ENCODE measurements around the gene LACC1. TPM values are rescaled to one million over a fixed set of nuclear protein-coding genes. Genes with fewer than 3 reads are reported as not detected.

Gene LACC1
- total and polyA plus RNA-seq, 2 of the 8 experiments (the other 6 are each of a cell fraction or from before 2014, with no cell fraction given) = 0.57 to 3.6 TPM

GRCh38 chr13:43911871-43912270, 32.2 kb downstream of the LACC1 start:
- no peak overlapping the region for H2AFZ ChIP-seq (ENCODE audit: low read length)
- FAIRE-seq (no peak), DNase-seq (ENCODE audit: low read depth in 1 of 2, low spot score in 2 of 2) (no peak)
- H3K79me2 ChIP-seq (ENCODE audit: control insufficient read depth in 1 of 2, insufficient read depth in 2 of 2, low read length in 2 of 2) = no peaks in the 10 kb centered on the region
- H3K23me2 ChIP-seq (ENCODE audit: low read depth, low read length) = no peaks in the 10 kb centered on the region; the same call in 1 of the 2 replicates
- H2BK20ac ChIP-seq (ENCODE audit: low read length) = no peak overlapping the region
- H4K8ac ChIP-seq (ENCODE audit: extremely low read depth, insufficient read depth, low read length) = no peak overlapping the region
- H3K9me3 ChIP-seq (ENCODE audit: insufficient read depth in 2 of 2, low read depth in 1 of 2, low read length in 1 of 2) = no peaks in the 10 kb centered on the region
- no peak overlapping the region for H3K9ac ChIP-seq (replicated peaks in 1 of 4; ENCODE audit: extremely low read depth in 1 of 4, low read depth in 3 of 4, low read length in 3 of 4)
- H3K36me3 ChIP-seq (ENCODE audit: control insufficient read depth in 2 of 4, insufficient read depth in 4 of 4, low read length in 3 of 4) = no peaks in the 10 kb centered on the region
- no peak overlapping the region for H3K4ac ChIP-seq (replicated peaks; ENCODE audit: insufficient read length, low read depth, low read length)
- no peak overlapping the region for H2BK5ac ChIP-seq (ENCODE audit: low read depth, low read length)
- no peak overlapping the region for H3K27ac ChIP-seq (ENCODE audit: low read depth, low read length)
- H2BK12ac ChIP-seq (ENCODE audit: low read depth, low read length) = no peak overlapping the region
- no peak overlapping the region for H3K4me3 ChIP-seq (ENCODE audit: extremely low read depth in 1 of 4, insufficient read depth in 2 of 4, low read depth in 3 of 4, low read length in 4 of 4)
- 94% methylated on average over 3 of the region's 3 CpGs; no CpG with 5 or more reads in 1 of the 2 experiments for WGBS, 2 experiments (ENCODE audit: extremely low coverage in 1 of 2, insufficient coverage in 1 of 2, insufficient read length in 1 of 2, insufficient replicate concordance in 2 of 2, low coverage in 1 of 2, low lambda C conversion rate in 2 of 2, missing lambda C conversion rate in 1 of 2)
- ChIA-PET POLR2A (ENCODE audit: partially characterized antibody) (interaction anchor here (0.6 to 1.1 kb wide), 2 partner anchors 524 to 1415 kb away, joined by 3 read pairs; no protein-coding TSS in a partner anchor), CTCF (ENCODE audit: partially characterized antibody) (interaction anchor here (0.7 to 2.1 kb wide), 5 partner anchors 10 to 255 kb away, joined by 3 to 7 read pairs (median 4); no protein-coding TSS in a partner anchor)
- no peak overlapping the region for H3K14ac ChIP-seq (ENCODE audit: insufficient read length)
- no peaks in the 10 kb centered on the region for H3K27me3 ChIP-seq (replicated peaks in 1 of 4; ENCODE audit: control insufficient read depth in 3 of 4, extremely low read depth in 1 of 4, insufficient read depth in 3 of 4, low read length in 3 of 4)
- no peaks in the 10 kb centered on the region for H3K79me1 ChIP-seq (ENCODE audit: low read depth, low read length)
- H2BK15ac ChIP-seq (ENCODE audit: low read length) = no peak overlapping the region
- H3K23ac ChIP-seq (ENCODE audit: insufficient read length) = no peak overlapping the region
- no peaks in the 10 kb centered on the region for H4K20me1 ChIP-seq (replicated peaks in 1 of 2; ENCODE audit: control insufficient read depth in 1 of 2, insufficient read depth in 2 of 2, low read length in 2 of 2)
- H3K56ac ChIP-seq (replicated peaks; ENCODE audit: insufficient read length, low read depth, low read length) = no peak overlapping the region
- no peak overlapping the region for H3K4me2 ChIP-seq (ENCODE audit: insufficient read depth in 1 of 2, low read depth in 2 of 2, low read length in 2 of 2)
- H3K18ac ChIP-seq (ENCODE audit: extremely low read depth, low read length) = no peak overlapping the region
- H3K4me1 ChIP-seq (replicated peaks in 1 of 4; ENCODE audit: control insufficient read depth in 3 of 4, insufficient read depth in 4 of 4, low read length in 3 of 4) = no peaks in the 10 kb centered on the region
- no peak overlapping the region for H2AK5ac ChIP-seq (ENCODE audit: low read depth, low read length)
- no peak overlapping the region for H4K91ac ChIP-seq (replicated peaks; ENCODE audit: insufficient read length, low read length)
- no peak overlapping the region for H4K5ac ChIP-seq (ENCODE audit: insufficient read length, low read depth, low read length)
- H2BK120ac ChIP-seq (replicated peaks; ENCODE audit: low read depth, low read length) = no peak overlapping the region
- no peak for TF ChIP-seq BACH1 (IDR thresholded peaks at IDR 0.05; ENCODE audit: low read length)
- TF ChIP-seq BRCA1 (IDR thresholded peaks at IDR 0.05; ENCODE audit: low read depth, low read length) = no peak
- TF ChIP-seq CREB1 (IDR thresholded peaks at IDR 0.05) = no peak
- TF ChIP-seq SIN3A (conservative IDR thresholded peaks at IDR 0.05 in 1 of 2, IDR thresholded peaks at IDR 0.05 in 1 of 2; ENCODE audit: low read depth in 1 of 2, low read length in 2 of 2) = no peak
- TF ChIP-seq SP2 (IDR thresholded peaks at IDR 0.05; ENCODE audit: low read length) = no peak
- TF ChIP-seq EGR1 (IDR thresholded peaks at IDR 0.05; ENCODE audit: borderline replicate concordance, low read depth, low read length) = no peak
- no peak for TF ChIP-seq TCF12 (IDR thresholded peaks at IDR 0.05; ENCODE audit: low read depth, low read length)
- no peak for TF ChIP-seq ZNF274 (IDR thresholded peaks at IDR 0.05; ENCODE audit: borderline replicate concordance, extremely low read depth, low read length)
- no peak for TF ChIP-seq NRF1 (IDR thresholded peaks at IDR 0.05; ENCODE audit: low read depth, low read length)
- TF ChIP-seq HDAC6 (IDR thresholded peaks at IDR 0.05; ENCODE audit: low read depth, low read length) = no peak
- TF ChIP-seq ATF3 (IDR thresholded peaks at IDR 0.05; ENCODE audit: insufficient read depth, low read depth, low read length) = no peak
- no peak for TF ChIP-seq KDM1A (IDR thresholded peaks at IDR 0.05; ENCODE audit: borderline replicate concordance, low read length)
- TF ChIP-seq EZH2 (IDR thresholded peaks at IDR 0.05; ENCODE audit: low read depth, low read length, severe bottlenecking) = no peak
- TF ChIP-seq SP4 (IDR thresholded peaks at IDR 0.05; ENCODE audit: low read length) = no peak
- TF ChIP-seq RXRA (IDR thresholded peaks at IDR 0.05; ENCODE audit: insufficient read depth, low read depth, low read length) = no peak
